ENCODE results near the gene ZNF74. TPM values are rescaled to one million over a fixed set of nuclear protein-coding genes. Genes with fewer than 3 reads are reported as not detected.
"Not testable (repeated sequence)": the region's sequence is repeated elsewhere in the genome, so short reads cannot be mapped to it uniquely, and the experiment has no call there.

The ZNF74 gene
- total RNA-seq, 4 donors from 2014 or later, result 7.9 to 10.7 (median 9.2) TPM

DNA sequence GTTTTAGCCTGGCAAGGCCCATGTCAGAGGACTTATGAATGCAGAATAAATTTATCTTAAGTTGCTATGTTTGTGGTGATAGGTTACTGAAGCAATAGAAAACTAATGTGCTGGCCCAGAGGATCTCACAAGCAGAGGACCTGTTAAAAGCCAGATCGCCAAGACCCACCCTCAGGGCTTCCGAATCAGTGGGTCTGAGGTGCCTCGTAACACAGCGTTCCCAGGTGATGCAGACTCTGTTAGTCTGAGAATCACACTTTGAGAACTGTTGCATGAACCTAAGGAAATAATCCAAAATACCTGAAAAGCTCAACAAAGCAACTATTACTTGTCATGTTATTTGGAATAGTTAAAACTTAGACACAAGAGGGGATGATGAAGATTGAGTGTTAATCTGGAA lies 50.4 kb downstream of the ZNF74 start:
- no peak overlapping the region for H3K27ac ChIP-seq
- intact Hi-C loops (cut with DNase I), result no loop called here
- H3K9me3 ChIP-seq, result no peaks in the 10 kb centered on the region
- peaks cover 0 to 50% (median 0%) of the 10 kb centered on the region in 3 donors for H3K36me3 ChIP-seq
- WGBS, 2 donors, result 80 to 87% methylated on average over 1 to 4 of the region's 4 CpGs
- no peak overlapping the region for H3K4me3 ChIP-seq
- peaks cover 0 to 13% (median 0%) of the 10 kb centered on the region in 3 donors for H3K4me1 ChIP-seq
- DNase-seq, result no peak
- peaks cover 0 to 2% (median 0%) of the 10 kb centered on the region in 4 donors for H3K27me3 ChIP-seq
- TF ChIP-seq, protein P1, sequence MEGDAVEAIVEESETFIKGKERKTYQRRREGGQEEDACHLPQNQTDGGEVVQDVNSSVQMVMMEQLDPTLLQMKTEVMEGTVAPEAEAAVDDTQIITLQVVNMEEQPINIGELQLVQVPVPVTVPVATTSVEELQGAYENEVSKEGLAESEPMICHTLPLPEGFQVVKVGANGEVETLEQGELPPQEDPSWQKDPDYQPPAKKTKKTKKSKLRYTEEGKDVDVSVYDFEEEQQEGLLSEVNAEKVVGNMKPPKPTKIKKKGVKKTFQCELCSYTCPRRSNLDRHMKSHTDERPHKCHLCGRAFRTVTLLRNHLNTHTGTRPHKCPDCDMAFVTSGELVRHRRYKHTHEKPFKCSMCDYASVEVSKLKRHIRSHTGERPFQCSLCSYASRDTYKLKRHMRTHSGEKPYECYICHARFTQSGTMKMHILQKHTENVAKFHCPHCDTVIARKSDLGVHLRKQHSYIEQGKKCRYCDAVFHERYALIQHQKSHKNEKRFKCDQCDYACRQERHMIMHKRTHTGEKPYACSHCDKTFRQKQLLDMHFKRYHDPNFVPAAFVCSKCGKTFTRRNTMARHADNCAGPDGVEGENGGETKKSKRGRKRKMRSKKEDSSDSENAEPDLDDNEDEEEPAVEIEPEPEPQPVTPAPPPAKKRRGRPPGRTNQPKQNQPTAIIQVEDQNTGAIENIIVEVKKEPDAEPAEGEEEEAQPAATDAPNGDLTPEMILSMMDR (IDR thresholded peaks at IDR 0.05), result no peak
- no peak for TF ChIP-seq POLR2A (IDR thresholded peaks at IDR 0.05)

DNA sequence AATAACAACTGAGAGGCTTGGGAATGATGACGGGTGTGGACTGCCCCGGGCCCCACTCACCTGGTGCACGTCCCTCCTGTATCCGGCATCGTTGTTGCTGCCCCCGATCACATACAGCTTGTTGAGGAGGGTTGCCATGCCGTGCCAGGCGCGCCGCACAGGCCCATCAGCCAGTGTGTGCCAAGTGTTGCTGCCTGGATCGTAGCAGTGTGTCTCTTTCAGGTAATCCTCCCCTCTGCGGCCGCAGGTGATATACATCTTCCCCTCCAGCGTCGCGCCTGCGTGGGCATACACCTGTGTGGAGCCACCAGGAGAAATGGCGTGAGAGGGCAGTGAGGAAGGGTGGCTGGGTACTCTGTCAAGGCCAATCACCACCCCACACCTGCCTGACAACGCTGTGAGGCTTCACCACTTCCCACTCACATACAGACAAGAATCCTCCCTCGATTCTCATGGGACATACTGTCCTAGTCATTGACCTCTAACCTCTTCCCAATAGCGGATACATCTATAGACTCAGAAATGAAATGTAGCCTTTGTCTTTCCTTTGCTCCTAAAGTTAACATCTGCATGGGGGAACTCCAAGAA lies 52.5 kb downstream of the ZNF74 start:
- no peak for DNase-seq
- intact Hi-C loops (cut with DNase I), result no loop called here
- 91 to 92% methylated on average over 20 of the region's 21 CpGs for WGBS, 2 donors
- H3K4me1 ChIP-seq, result peaks cover 0 to 14% (median 0%) of the 10 kb centered on the region in 3 donors
- H3K4me3 ChIP-seq, result no peak overlapping the region
- no peaks in the 10 kb centered on the region for H3K9me3 ChIP-seq
- no peaks in the 10 kb centered on the region for H3K27me3 ChIP-seq
- no peak for TF ChIP-seq POLR2A (IDR thresholded peaks at IDR 0.05)
- TF ChIP-seq, protein P1 (IDR thresholded peaks at IDR 0.05), result no peak
- peaks cover 0 to 50% (median 0%) of the 10 kb centered on the region in 3 donors for H3K36me3 ChIP-seq
- H3K27ac ChIP-seq, result no peak overlapping the region

DNA sequence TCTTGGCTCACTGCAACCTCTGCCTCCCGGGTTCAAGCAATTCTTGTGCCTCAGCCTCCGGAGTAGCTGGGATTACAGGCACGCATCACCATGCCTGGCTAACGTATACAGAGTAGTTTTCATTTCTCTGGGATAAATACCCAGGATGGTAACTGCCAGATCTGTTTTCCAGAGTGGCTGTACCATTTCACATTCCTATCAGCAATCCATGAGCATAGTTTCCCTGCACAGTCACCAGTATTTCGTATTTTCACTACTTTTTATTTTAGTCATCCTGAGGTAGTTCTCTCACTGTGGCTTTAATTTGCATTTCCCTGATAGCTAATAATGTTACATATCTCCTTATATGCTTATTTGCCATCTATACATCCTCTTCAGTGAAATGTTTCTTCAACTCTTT lies 54.7 kb downstream of the ZNF74 start:
- TF ChIP-seq POLR2A (IDR thresholded peaks at IDR 0.05), result no peak
- TF ChIP-seq, protein P1 (IDR thresholded peaks at IDR 0.05), result no peak
- no peaks in the 10 kb centered on the region for H3K27me3 ChIP-seq
- H3K27ac ChIP-seq, result no peak overlapping the region
- WGBS, 2 donors, result 87 to 88% methylated on average over 5 of the region's 5 CpGs
- H3K9me3 ChIP-seq, result no peaks in the 10 kb centered on the region
- H3K4me1 ChIP-seq, result peaks cover 0 to 4% (median 0%) of the 10 kb centered on the region in 3 donors
- no peak for DNase-seq
- intact Hi-C loops (cut with DNase I), result no loop called here
- H3K4me3 ChIP-seq, result no peak overlapping the region
- H3K36me3 ChIP-seq, result peaks cover 0 to 31% (median 0%) of the 10 kb centered on the region in 3 donors

DNA sequence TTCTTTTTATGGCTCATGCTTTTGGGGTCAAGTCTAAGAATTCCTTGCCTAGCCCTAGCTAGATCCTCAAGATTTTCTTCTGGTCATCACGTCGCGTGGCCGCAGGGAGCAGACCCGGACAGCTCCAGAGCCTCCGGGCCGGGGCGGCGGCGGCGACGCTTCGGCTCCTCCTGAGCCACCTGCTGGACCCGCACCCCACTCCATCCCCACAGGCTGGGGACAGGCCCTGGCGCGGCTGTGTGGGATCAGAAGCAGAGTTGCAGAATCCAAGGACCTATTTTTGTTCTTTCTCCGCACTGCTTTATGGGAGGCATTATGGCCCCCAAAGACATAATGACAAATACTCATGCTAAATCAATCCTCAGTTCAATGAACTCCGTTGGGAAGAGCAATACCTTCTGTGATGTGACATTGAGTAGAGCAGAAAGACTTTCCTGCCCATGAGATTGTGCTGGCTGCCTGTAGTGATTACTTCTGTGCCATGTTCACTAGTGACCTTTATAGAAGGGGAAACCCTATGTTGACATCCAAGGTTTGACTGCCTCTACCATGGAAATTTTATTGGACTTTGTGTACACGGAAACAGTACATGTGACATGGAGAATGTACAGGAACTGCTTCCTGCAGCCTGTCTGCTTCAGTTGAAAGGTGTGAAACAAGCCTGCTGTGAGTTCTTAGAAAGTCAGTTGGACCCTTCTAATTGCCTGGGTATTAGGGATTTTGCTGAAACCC lies 56.0 kb downstream of the ZNF74 start:
- Histone ChIP-seq H3K4me3 (no peak overlapping the region), H3K36me3 (peaks cover 0 to 22% (median 0%) of the 10 kb centered on the region in 3 donors), H3K27me3 (no peaks in the 10 kb centered on the region), H3K9me3 (no peaks in the 10 kb centered on the region), H3K27ac (no peak overlapping the region), H3K4me1 (peaks cover 0 to 4% (median 0%) of the 10 kb centered on the region in 3 donors)
- 93 to 95% methylated on average over 2 to 17 of the region's 19 CpGs for WGBS, 2 donors
- intact Hi-C loops (cut with DNase I), result no loop called here
- TF ChIP-seq POLR2A (IDR thresholded peaks at IDR 0.05), result no peak
- TF ChIP-seq, protein P1 (IDR thresholded peaks at IDR 0.05), result no peak
- no peak for DNase-seq

DNA sequence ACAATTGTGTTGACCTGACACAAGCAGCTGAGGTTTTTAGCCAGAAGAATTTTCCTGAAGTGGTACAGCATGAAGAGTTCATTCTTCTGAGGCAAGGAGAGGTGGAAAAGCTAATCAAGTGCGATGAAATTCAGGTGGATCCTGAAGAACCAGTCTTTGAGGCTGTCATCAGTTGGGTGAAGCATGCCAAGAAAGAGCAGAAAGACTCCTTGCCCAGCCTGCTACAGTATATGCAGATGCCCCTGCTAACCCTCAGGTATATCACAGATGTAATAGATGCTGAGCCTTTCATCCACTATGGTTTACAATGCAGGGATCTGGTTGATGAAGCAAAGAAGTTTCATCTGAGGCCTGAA lies 56.6 kb downstream of the ZNF74 start:
- no peaks in the 10 kb centered on the region for H3K9me3 ChIP-seq
- H3K4me1 ChIP-seq, result peaks cover 0 to 4% (median 0%) of the 10 kb centered on the region in 3 donors
- 60 to 92% methylated on average over 1 of the region's 1 CpG for WGBS, 2 donors
- no peak for DNase-seq
- no peaks in the 10 kb centered on the region for H3K27me3 ChIP-seq
- H3K4me3 ChIP-seq, result no peak overlapping the region
- TF ChIP-seq, protein P1 (IDR thresholded peaks at IDR 0.05), result no peak
- TF ChIP-seq POLR2A (IDR thresholded peaks at IDR 0.05), result no peak
- H3K36me3 ChIP-seq, result peaks cover 0 to 17% (median 0%) of the 10 kb centered on the region in 3 donors
- intact Hi-C loops (cut with DNase I), result no loop called here
- no peak overlapping the region for H3K27ac ChIP-seq

DNA sequence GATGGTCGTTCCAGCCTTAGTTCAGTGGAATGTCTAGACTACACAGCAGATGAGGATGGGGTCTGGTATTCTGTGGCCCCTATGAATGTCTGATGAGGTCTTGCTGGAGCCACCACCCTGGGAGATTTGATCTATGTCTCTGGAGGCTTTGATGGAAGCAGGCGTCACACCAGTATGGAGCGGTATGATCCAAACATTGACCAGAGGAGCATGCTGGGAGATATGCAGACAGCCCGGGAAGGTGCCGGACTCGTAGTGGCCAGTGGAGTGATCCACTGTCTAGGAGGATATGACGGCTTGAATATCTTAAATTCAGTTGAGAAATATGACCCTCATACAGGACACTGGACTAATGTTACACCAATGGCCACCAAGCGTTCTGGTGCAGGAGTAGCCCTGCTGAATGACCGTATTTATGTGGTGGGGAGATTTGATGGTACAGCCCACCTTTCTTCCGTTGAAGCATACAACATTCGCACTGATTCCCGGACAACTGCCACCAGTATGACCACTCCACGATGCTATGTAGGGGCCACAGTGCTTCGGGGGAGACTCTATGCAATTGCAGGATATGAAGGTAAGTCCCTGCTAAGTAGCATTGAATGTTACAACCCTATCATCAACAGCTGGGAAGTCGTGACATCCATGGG lies 57.3 kb downstream of the ZNF74 start:
- intact Hi-C loops (cut with DNase I); H3K4me3 ChIP-seq; H3K9me3 ChIP-seq; H3K36me3 ChIP-seq; H3K27ac ChIP-seq; DNase-seq; H3K27me3 ChIP-seq: not testable (repeated sequence)
- peaks cover 0 to 10% (median 0%) of the 10 kb centered on the region in 3 donors for H3K4me1 ChIP-seq
- WGBS, 2 donors, result 89 to 94% methylated on average over 13 of the region's 15 CpGs
